ENCODE measurements around the gene JDP2.

Gene JDP2

DNA sequence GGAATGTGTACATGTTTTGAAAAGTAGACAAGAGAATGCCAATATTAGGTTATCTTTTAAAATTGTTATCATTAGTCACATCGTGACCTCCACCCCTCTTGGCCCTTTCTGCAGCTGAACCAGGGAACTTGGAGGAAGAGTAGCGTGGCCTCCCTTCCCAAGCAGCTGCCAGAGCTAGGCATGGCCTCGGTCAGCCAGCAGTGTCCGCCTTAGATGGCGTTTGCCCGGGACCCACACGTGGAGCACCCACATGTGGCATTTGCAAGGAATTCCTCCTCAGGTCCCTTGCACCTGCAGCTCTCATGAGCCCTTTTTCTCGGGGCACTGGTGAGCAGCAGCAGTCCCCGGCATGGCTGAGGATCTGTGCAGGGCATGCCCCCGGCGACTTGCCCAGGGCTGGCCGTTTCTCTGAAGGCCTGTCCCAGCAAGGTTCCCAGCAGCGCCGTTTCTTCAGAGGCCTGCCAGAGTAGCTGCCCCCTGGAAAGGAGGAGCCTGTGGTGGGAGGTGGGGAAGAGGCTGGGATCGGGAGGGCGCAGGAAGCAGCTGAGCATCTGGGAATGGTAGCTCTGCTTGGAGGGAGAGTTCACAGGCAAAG lies 10.8 kb downstream of the JDP2 start:
- no peak for DNase-seq

- DNase-seq: no peak
Observed at GRCh38 chr14:75439989-75440388, 12.2 kb downstream of the JDP2 start.

DNA sequence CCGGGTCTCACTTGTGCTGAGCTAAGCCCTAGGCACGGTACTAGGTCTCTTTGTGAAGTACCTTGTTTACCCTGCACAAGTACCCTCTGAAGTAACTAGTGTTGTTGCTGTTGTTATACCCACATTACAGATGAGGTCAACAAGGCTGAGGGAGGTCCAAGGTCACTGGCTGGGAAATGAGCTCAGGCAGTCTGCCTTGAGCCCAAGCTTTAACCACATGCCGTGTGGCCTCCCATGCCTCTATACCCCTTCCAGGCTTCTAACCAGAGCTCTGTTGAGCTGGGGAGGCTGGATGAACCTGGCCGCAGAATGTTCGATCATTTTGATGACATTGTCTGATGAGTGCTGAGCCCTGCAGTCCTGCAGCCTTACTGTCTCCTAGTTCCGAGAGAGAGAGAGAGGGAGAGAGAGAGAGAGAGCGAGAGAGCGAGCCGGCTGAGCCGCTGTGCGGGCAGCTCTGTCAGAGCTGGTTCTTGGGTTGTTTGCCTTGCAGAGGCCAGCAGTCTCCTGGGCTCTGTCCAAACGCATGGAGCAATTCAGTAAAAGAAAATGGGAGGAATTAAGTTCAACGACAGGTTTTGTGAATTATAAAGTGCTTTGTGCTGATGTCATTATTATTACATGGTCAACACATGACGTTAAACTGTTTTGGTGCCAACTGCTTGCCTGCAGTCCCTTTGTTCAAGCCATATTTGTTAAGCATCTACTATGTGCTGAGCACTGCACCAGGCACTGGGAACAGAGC lies 13.1 kb downstream of the JDP2 start:
- no peak for DNase-seq

GRCh38 chr14:75441728-75442127 lies 13.9 kb downstream of the JDP2 start:
- DNase-seq: no peak

GRCh38 chr14:75442166-75442565 lies 14.3 kb downstream of the JDP2 start:
- no peak for DNase-seq

DNA sequence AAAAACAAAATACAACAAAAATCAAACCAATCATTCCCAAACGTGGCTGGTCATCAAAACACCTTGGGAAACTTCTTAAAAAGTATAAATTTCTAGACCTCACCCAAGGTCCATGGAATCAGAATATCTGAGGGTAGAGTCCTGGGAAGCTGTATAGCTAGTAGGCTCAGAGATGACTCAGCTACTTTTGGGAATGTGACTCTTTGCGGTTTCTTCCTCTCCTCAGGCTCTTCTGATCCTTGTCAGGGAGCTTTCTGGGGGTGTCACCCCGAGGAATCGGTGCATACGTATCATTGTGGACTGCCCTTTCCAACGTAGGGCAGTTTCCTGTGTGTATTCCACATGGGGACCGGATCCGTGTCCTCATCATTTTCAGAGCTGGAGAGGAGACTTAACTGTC lies 14.8 kb downstream of the JDP2 start:
- no peak for DNase-seq

- DNase-seq: no peak
Observed at GRCh38 chr14:75443203-75443969, 15.6 kb downstream of the JDP2 start.

DNA sequence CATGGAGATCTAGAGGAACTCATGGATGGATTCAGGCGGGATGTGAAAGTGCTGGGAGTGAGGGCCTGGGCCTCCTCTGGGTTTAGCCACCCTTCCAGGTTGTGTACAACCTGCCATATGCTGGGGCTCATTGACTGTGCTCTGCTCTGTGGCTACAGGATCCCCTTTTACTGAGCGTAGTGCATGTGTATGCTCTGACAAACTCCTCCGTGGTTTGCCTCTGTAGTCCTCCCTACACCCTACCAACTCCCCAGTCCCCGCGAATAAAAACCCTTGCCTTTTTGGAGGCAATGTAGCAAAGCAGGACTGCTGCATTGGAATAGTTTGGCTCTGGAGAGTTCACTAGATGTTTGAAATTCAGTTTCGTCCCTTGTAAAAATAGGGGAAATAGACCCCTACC lies 17.4 kb downstream of the JDP2 start:
- no peak for DNase-seq

DNA sequence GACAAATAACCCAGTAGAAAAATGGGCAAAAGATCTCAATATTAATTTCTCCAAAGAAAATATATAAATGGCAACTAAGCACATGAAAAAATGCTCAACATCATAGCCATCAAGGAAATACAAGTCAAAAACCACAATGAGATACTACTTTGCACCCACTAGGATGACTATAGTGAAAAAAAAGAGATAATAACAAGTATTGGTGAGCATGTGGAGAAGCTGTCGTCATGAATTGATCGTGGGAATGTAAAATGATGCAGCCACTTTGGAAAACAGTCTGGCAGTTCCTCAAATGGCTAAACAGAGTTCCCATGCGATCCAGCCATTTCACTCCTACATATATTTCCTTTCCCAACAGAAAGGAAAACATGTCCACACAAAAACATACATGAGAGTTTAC lies 18.1 kb downstream of the JDP2 start:
- DNase-seq: no peak

GRCh38 chr14:75446447-75446846 lies 18.6 kb downstream of the JDP2 start:
- DNase-seq: no peak

DNA sequence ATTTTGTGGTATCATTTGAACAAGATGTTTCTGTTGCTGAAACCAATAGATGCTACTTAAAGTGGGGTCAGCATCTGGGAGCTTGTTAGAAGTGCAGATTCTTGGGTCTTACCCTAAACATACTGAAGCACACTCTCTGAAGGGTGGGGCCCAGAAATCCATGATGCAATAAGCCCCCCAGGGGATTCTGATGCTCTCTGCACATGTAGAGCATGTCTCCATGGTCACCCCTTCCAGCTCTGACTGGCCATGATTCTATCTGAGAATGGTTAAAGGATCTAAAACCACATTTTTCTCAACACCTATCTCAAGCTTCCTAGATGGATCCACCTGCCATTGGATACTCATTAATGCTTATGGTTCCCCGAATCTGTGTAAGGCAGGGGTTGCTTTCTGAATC lies 20.4 kb downstream of the JDP2 start:
- DNase-seq: no peak

GRCh38 chr14:75449036-75449435 lies 21.2 kb downstream of the JDP2 start:
- DNase-seq: no peak

DNA sequence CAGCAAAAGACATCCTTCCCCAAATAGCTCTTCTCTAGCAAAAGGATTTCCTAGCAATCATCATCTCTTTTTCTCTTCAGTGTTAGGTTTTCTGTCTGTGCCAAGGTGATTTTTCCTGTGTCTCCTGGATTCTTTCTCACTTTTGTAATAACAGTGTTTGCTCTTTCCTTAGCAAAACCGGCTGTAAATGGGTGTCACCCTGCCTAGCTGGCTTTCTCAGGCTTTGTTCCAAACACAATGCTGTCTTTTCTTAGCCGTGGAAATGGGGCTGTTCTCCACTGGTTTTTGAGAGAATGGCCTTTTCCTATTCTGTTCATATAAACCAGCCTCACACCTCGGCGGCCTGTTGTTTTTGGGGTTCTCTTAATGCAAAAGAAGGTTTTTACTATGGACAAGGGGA lies 21.9 kb downstream of the JDP2 start:
- no peak for DNase-seq

GRCh38 chr14:75450381-75451276 lies 22.8 kb downstream of the JDP2 start:
- no peak for DNase-seq

GRCh38 chr14:75452324-75452723 lies 24.5 kb downstream of the JDP2 start:
- no peak for DNase-seq

- DNase-seq: no peak
Observed at GRCh38 chr14:75452900-75453816, 25.3 kb downstream of the JDP2 start.

GRCh38 chr14:75453817-75454434 lies 26.1 kb downstream of the JDP2 start:
- peak; percentile 30 for DNase-seq

GRCh38 chr14:75454963-75455546 lies 27.2 kb downstream of the JDP2 start:
- no peak for DNase-seq

DNA sequence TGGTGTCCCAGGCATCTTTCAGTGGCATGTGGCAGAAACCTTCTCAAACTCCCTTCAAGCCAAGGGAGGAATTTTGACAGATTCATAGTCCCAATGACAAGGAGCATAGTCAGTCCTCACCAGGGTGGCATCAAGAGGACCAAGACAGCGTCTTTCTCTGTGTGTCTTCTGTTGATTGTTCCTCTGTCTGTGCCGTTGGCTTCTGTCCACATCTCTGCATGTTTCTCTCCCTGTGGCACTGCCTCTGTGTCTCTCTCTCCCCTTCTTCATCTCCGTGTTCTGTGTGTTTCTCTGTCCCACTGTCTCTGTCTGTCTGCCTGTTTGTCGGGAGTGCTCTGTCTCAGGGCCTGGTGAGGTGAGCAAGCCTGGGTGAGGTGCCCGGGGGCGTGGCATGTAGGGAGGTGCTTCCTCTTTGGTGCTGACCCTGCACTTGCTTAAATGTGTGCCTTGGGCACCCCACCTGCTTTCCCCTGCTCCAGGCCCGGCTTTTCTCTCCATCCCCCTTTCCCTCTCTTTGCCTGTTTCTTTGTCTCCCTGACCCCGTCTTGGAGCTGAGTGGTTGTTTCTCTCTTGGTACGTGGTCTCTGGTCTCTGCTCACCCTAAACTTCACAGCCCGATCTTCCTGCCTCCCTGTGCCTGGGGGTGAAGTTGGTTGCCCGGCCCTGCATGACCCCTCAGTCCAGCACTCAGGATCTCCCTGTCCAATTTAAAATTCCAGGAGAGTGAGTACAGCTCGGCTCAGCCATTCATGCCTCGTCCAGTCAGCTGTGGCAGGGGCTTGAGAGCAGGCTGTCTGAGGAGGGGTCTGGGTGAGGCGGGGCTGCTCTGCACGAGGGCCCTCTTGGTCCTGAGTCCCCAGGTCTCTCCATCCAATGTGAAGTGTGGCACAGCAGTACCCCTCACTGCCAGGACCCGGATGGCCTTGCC lies 28.5 kb downstream of the JDP2 start:
- no peak for DNase-seq

- DNase-seq: no peak
Observed at GRCh38 chr14:75456997-75457335, 29.1 kb downstream of the JDP2 start.
